ENCODE measurements around the gene TPST1.

DNA sequence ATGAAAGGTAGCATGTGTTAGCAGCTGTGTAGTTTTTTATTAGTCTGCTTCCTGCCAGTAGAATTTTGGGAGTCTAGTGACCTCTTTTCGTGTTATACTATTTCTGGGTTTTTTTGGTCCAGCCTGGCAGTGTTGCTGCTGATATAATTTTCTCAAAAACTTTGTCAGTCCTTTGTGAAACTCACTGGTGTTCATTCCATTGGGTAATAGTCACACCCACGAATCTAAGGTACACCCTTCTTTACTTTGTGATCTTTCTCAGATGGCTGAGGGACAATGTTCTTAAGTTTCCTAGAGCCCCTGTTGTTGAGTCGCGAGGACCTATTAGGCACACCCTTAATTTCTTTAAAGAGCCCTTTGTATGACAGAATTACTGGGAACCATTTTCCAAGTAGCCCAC is 52.3 kb downstream of the TPST1 start:
- TF ChIP-seq, protein P1, sequence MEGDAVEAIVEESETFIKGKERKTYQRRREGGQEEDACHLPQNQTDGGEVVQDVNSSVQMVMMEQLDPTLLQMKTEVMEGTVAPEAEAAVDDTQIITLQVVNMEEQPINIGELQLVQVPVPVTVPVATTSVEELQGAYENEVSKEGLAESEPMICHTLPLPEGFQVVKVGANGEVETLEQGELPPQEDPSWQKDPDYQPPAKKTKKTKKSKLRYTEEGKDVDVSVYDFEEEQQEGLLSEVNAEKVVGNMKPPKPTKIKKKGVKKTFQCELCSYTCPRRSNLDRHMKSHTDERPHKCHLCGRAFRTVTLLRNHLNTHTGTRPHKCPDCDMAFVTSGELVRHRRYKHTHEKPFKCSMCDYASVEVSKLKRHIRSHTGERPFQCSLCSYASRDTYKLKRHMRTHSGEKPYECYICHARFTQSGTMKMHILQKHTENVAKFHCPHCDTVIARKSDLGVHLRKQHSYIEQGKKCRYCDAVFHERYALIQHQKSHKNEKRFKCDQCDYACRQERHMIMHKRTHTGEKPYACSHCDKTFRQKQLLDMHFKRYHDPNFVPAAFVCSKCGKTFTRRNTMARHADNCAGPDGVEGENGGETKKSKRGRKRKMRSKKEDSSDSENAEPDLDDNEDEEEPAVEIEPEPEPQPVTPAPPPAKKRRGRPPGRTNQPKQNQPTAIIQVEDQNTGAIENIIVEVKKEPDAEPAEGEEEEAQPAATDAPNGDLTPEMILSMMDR (IDR thresholded peaks at IDR 0.05) = no peak
- no peak for TF ChIP-seq POLR2AphosphoS5 (IDR thresholded peaks at IDR 0.05)
- TF ChIP-seq POLR2A (IDR thresholded peaks at IDR 0.05) = no peak
